SU-DHL-6 (cell line): ENCODE results near the gene RAX2.

Source experiments
- H2AFZ ChIP-seq: fragments of 200-600 bp; sonication (generic); 2 replicates; pipeline ENCODE4 v1.6.1; 2014; ENCODE audit warnings: low read depth, mild to moderate bottlenecking, moderate library complexity, mixed read lengths, antibody characterized with exemption, low read length; ENCODE audit not compliant: severe bottlenecking
- H3F3A ChIP-seq: fragments of 200-600 bp; shearing (Covaris generic); 2 replicates; pipeline ENCODE4 v1.6.0; 2016; ENCODE audit warnings: antibody characterized with exemption, mild to moderate bottlenecking; ENCODE audit not compliant: insufficient read depth
- H3K27ac ChIP-seq: fragments of 200-600 bp; sonication (generic); 2 replicates; pipeline ENCODE4 v1.5.1; 2016; ENCODE audit warnings: low read depth, mild to moderate bottlenecking, low read length, moderate library complexity, mixed read lengths
- H3K27me3 ChIP-seq: fragments of 200-600 bp; sonication (generic), shearing (Covaris generic); 2 replicates; pipeline ENCODE4 v1.6.0; 2014; ENCODE audit warnings: mild to moderate bottlenecking, low read length
- H3K36me3 ChIP-seq: fragments of 200-600 bp; sonication (generic); 2 replicates; pipeline ENCODE4 v1.6.1; 2014; ENCODE audit warnings: mild to moderate bottlenecking, low read length, mixed read lengths
- H3K4me2 ChIP-seq: fragments of 300-600, 200-600 bp; shearing (Covaris generic), sonication (generic); 2 replicates; pipeline ENCODE4 v1.6.0; 2014; ENCODE audit warnings: low read length, low read depth, mild to moderate bottlenecking; ENCODE audit not compliant: poor library complexity, severe bottlenecking
- H3K4me3 ChIP-seq: fragments of 200-600 bp; sonication (generic); 2 replicates; pipeline ENCODE4 v1.5.1; 2014; ENCODE audit warnings: antibody characterized with exemption, low read length, mild to moderate bottlenecking, mixed read lengths; ENCODE audit not compliant: insufficient read depth, poor library complexity, severe bottlenecking
- H3K79me2 ChIP-seq: fragments of 200-600 bp; sonication (generic); 2 replicates; pipeline ENCODE4 v1.6.1; 2014; ENCODE audit warnings: mild to moderate bottlenecking, low read length, moderate library complexity; ENCODE audit not compliant: insufficient read depth
- H3K9ac ChIP-seq: fragments of 200-600 bp; sonication (generic); 2 replicates; pipeline ENCODE4 v1.7.0; 2014; ENCODE audit warnings: mild to moderate bottlenecking, low read length
- H3K9me2 ChIP-seq: fragments of 200-600 bp; sonication (generic); replicated peaks from 2 replicates; pipeline ENCODE4 v1.6.1; 2014; ENCODE audit warnings: low read length; ENCODE audit not compliant: insufficient read depth
- H3K9me3 ChIP-seq: fragments of 200-600 bp; sonication (generic); 2 replicates; pipeline ENCODE4 v1.6.1; 2014; ENCODE audit warnings: low read length, mixed read lengths; ENCODE audit not compliant: insufficient read depth
- H4K20me1 ChIP-seq: fragments of 200-600 bp; sonication (generic); 2 replicates; pipeline ENCODE4 v1.6.1; 2014; ENCODE audit warnings: low read depth, mild to moderate bottlenecking, antibody characterized with exemption, low read length, moderate library complexity, mixed read lengths
- CTCF ChIP-seq: fragments of 200-600 bp; sonication (generic); IDR thresholded peaks from one replicate; pipeline ENCODE4 v1.5.1; 2017; ENCODE audit warnings: antibody characterized with exemption, mild to moderate bottlenecking, low read length, moderate library complexity; ENCODE audit not compliant: insufficient read depth, poor library complexity, severe bottlenecking
- EZH2phosphoT487 ChIP-seq: fragments of 200-600 bp; sonication (generic), shearing (Covaris generic); conservative IDR thresholded peaks from 2 replicates; pipeline ENCODE4 v1.6.1; 2018; ENCODE audit warnings: mild to moderate bottlenecking, antibody characterized with exemption, low read length, moderate library complexity, mixed read lengths

RAX2 gene

DNA sequence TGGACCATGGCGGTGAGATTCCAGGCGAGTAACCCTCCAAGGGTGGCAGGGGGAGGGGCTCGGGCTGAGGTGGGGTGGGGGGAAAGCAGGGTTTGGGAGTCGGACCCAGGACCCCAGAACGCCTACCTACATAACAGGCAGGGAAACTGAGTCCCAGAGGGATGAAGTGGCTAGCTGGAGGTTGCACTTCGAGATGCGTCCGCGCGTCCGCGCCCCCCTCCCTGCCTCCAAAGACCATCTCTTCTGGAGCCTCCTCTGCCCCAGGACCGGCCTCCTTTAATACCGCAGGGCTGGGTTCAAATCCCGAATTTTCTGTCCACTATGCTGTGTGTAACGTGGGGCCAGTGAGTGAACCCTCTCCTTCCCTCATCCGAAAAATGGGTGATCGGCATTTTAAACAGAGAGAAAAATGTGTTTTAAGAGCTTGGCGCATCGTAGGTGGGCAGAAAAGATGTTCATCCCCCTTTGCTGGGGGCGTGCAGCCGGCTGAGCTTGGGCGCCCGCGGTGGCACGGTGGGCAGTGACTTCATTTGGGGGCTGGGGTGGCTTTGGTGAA is 50.1 kb downstream of the RAX2 start:
- no peak overlapping the region for H3K9ac ChIP-seq
- no peak overlapping the region for H3K27ac ChIP-seq
- no peaks in the 10 kb centered on the region for H3K79me2 ChIP-seq
- H3K9me3 ChIP-seq = no peaks in the 10 kb centered on the region
- no peak overlapping the region for H3K4me2 ChIP-seq
- no peaks in the 10 kb centered on the region for H4K20me1 ChIP-seq
- no peaks in the 10 kb centered on the region for H3K9me2 ChIP-seq
- no peak for TF ChIP-seq EZH2phosphoT487
- no peak for TF ChIP-seq CTCF
- H3F3A ChIP-seq = no peaks in the 10 kb centered on the region
- no peak overlapping the region for H2AFZ ChIP-seq
- H3K4me3 ChIP-seq = no peak overlapping the region
- no peaks in the 10 kb centered on the region for H3K36me3 ChIP-seq
- no peaks in the 10 kb centered on the region for H3K27me3 ChIP-seq

- Histone ChIP-seq H3K27me3 (no peaks in the 10 kb centered on the region), H3K9me3 (no peaks in the 10 kb centered on the region), H3K4me2 (no peak overlapping the region), H3K27ac (no peak overlapping the region), H3K36me3 (no peaks in the 10 kb centered on the region), H3K9me2 (no peaks in the 10 kb centered on the region), H3K79me2 (no peaks in the 10 kb centered on the region), H3F3A (no peaks in the 10 kb centered on the region), H3K9ac (no peak overlapping the region), H2AFZ (no peak overlapping the region), H4K20me1 (no peaks in the 10 kb centered on the region), H3K4me3 (no peak overlapping the region)
- no peak for TF ChIP-seq EZH2phosphoT487
- no peak for TF ChIP-seq CTCF
These were observed 50.7 kb downstream of the RAX2 start for GRCh38 chr19:3721131-3721886.

DNA sequence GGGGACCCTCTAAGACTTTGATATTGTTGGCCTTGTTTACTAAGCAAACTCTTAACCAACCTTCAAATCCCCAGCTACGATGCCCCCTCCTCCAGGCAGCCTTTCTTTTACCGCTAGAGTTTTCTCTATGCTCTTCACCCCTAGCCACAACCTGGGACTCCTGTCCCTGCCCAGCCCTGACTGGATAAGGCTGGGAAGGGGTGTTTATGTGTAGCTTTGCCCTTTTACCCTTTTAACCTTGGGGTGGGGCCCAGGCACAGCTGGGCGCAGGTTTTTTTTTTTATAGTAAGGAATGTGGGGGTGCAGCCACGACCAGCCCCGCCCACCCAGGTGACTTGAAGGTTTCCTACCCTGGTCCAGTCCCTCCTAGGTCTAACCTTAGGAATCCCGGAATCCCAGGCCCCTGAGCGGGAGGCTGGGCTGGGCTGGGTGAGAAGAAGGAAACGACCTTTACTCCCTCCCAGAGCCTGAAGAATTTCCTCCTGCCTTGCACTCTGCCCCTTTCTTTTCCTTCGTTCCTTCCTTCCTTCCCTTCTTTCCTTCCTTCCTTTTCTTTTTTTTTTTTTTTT is 51.6 kb downstream of the RAX2 start:
- no peak overlapping the region for H3K27ac ChIP-seq
- no peak for TF ChIP-seq CTCF
- no peak overlapping the region for H3K4me2 ChIP-seq
- H3K79me2 ChIP-seq = no peaks in the 10 kb centered on the region
- H3F3A ChIP-seq = no peaks in the 10 kb centered on the region
- H3K9me3 ChIP-seq = no peaks in the 10 kb centered on the region
- no peaks in the 10 kb centered on the region for H3K9me2 ChIP-seq
- H4K20me1 ChIP-seq = no peaks in the 10 kb centered on the region
- no peak overlapping the region for H2AFZ ChIP-seq
- H3K27me3 ChIP-seq = no peaks in the 10 kb centered on the region
- no peak overlapping the region for H3K4me3 ChIP-seq
- no peaks in the 10 kb centered on the region for H3K36me3 ChIP-seq
- no peak overlapping the region for H3K9ac ChIP-seq
